Measurements from ENCODE around the gene TCF7.
"Not testable (repeated sequence)": the region's sequence is repeated elsewhere in the genome, so short reads cannot be mapped to it uniquely, and the experiment has no call there.

The TCF7 gene

GRCh38 chr5:134145779-134146581, 31.5 kb downstream of the TCF7 start:
- DNase-seq, result peak; percentile 70

GRCh38 chr5:134146651-134147518, 32.4 kb downstream of the TCF7 start:
- no peak for DNase-seq

GRCh38 chr5:134148316-134148715, 33.8 kb downstream of the TCF7 start:
- no peak for DNase-seq

GRCh38 chr5:134148986-134149539, 34.6 kb downstream of the TCF7 start:
- no peak for DNase-seq

GRCh38 chr5:134149571-134150303, 35.3 kb downstream of the TCF7 start:
- no peak for DNase-seq

GRCh38 chr5:134151723-134152122, 37.2 kb downstream of the TCF7 start:
- no peak for DNase-seq

GRCh38 chr5:134152173-134152832, 37.8 kb downstream of the TCF7 start:
- not testable (repeated sequence) for DNase-seq

- DNase-seq, result no peak
These were observed 38.8 kb downstream of the TCF7 start for GRCh38 chr5:134153241-134153640.

- no peak for DNase-seq
These were observed 39.2 kb downstream of the TCF7 start for GRCh38 chr5:134153657-134154056.

- DNase-seq, result no peak
These were observed 47.3 kb downstream of the TCF7 start for GRCh38 chr5:134161513-134162395.

- DNase-seq, result no peak
These were observed 48.1 kb downstream of the TCF7 start for GRCh38 chr5:134162592-134162991.

- no peak for DNase-seq
These were observed 57.5 kb downstream of the TCF7 start for GRCh38 chr5:134171972-134172371.

- DNase-seq, result peak; percentile 48
These were observed 60.7 kb downstream of the TCF7 start for GRCh38 chr5:134174841-134175839.

GRCh38 chr5:134175921-134176510, 61.5 kb downstream of the TCF7 start:
- DNase-seq, result peak; percentile 17

GRCh38 chr5:134176511-134177368, 62.3 kb downstream of the TCF7 start, which contains the start of gene SKP1:
TSS of gene SKP1 (minus strand) at chr5:134176950. CDS start at chr5:134174022, 2,928 bp downstream.
- DNase-seq, result peak; percentile 79

GRCh38 chr5:134177369-134178095, 63.1 kb downstream of the TCF7 start:
- DNase-seq, result peak; percentile 29

GRCh38 chr5:134178096-134178419, 63.6 kb downstream of the TCF7 start:
- no peak for DNase-seq

- DNase-seq, result no peak
These were observed 69.0 kb downstream of the TCF7 start for GRCh38 chr5:134183481-134183880.
